Activated effector memory CD4-positive, alpha-beta T cell treated with Interleukin-2 at 50 U/mL for 16 hours (primary cell): ENCODE data around the gene TMEM87A.
"Not testable (repeated sequence)": the region's sequence is repeated elsewhere in the genome, so short reads cannot be mapped to it uniquely, and the experiment has no call there.

ENCODE experiments used
- DNase-seq: peaks from one replicate; pipeline ENCODE4 v3.0.0-alpha.2; 2020

The TMEM87A gene

GRCh38 chr15:42272939-42273899 is at the start of gene TMEM87A, which contains the start of gene GANC:
TMEM87A (minus strand) TSS chr15:42273433; CDS start chr15:42273398, 35 bp downstream.
GANC (plus strand) TSS chr15:42273201; CDS start chr15:42274482, 1,281 bp downstream.
- peak; percentile 95 for DNase-seq

- DNase-seq: no peak
Observed at GRCh38 chr15:42319206-42319605, 46.0 kb upstream of the TMEM87A start.

- not testable (repeated sequence) for DNase-seq
Observed at GRCh38 chr15:42316282-42316805, 43.1 kb upstream of the TMEM87A start.

GRCh38 chr15:42315521-42315920 is 42.3 kb upstream of the TMEM87A start:
- no peak for DNase-seq

GRCh38 chr15:42314818-42315217 is 41.6 kb upstream of the TMEM87A start:
- DNase-seq: no peak

- DNase-seq: no peak
Observed at GRCh38 chr15:42313463-42313862, 40.2 kb upstream of the TMEM87A start.

GRCh38 chr15:42306681-42307080 is 33.4 kb upstream of the TMEM87A start:
- no peak for DNase-seq

GRCh38 chr15:42301004-42301403 is 27.8 kb upstream of the TMEM87A start:
- not testable (repeated sequence) for DNase-seq

GRCh38 chr15:42289166-42289565 is 15.9 kb upstream of the TMEM87A start:
- DNase-seq: no peak

- DNase-seq: no peak
Observed at GRCh38 chr15:42287931-42288330, 14.7 kb upstream of the TMEM87A start.

GRCh38 chr15:42286445-42287029 is 13.3 kb upstream of the TMEM87A start:
- no peak for DNase-seq

GRCh38 chr15:42285034-42285433 is 11.8 kb upstream of the TMEM87A start:
- DNase-seq: no peak

- DNase-seq: no peak
Observed at GRCh38 chr15:42284551-42284950, 11.3 kb upstream of the TMEM87A start.

- no peak for DNase-seq
Observed at GRCh38 chr15:42283671-42284070, 10.4 kb upstream of the TMEM87A start.

GRCh38 chr15:42282926-42283325 is 9.7 kb upstream of the TMEM87A start:
- DNase-seq: no peak

GRCh38 chr15:42282344-42282743 is 9.1 kb upstream of the TMEM87A start:
- DNase-seq: no peak

GRCh38 chr15:42279234-42279723 is 6.0 kb upstream of the TMEM87A start:
- no peak for DNase-seq

- no peak for DNase-seq
Observed at GRCh38 chr15:42276762-42277161, 3.5 kb upstream of the TMEM87A start.

GRCh38 chr15:42275780-42276391 is 2.7 kb upstream of the TMEM87A start:
- DNase-seq: no peak

- no peak for DNase-seq
Observed at GRCh38 chr15:42274702-42274989, 1.4 kb upstream of the TMEM87A start.

GRCh38 chr15:42273900-42274701 is 868 bp upstream of the TMEM87A start:
- DNase-seq: peak; percentile 55

GRCh38 chr15:42270996-42271395 is 2.2 kb downstream of the TMEM87A start:
- no peak for DNase-seq

- DNase-seq: no peak
Observed at GRCh38 chr15:42270551-42270950, 2.7 kb downstream of the TMEM87A start.
